ENCODE results near the gene DUXB.

DUXB gene
- long read RNA-seq, result 0 reads

DNA sequence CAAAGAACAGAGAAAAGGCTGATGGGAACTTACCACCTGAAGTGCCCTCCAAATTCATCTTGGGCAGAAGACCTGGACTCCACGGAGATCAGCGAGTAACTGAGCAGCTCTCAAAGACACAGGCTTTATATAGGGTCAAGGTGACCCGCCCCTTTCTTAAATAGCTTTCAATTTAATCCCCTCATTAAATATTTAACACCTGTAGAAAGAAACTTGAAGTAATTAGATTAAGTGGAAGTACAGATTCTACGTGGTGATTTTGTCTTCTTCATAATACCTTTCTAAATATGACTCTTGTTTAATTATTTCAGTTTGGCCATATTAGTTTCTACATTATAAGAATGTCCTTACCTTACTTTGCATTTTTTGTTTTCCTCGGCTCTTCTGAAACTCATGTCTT, at the start of gene DUXB:
Gene DUXB (minus strand): TSS at position 101 of the 400 bp plus-strand sequence. CDS start 43 bp downstream, at position 58.
- no peak for DNase-seq (ENCODE audit: low read depth in 1 of 2, low spot score in 1 of 2)
- no peaks in the 10 kb centered on the region for H3K27me3 ChIP-seq (ENCODE audit: insufficient read depth, poor library complexity, severe bottlenecking)
- no peak within 1 kb of the TSS for H3K4me3 ChIP-seq (replicated peaks; ENCODE audit: insufficient read depth, low read length)
- TF ChIP-seq REST (IDR thresholded peaks at IDR 0.05; ENCODE audit: insufficient replicate concordance, low read depth) (no peak), GABPA (IDR thresholded peaks at IDR 0.05; ENCODE audit: low read depth) (no peak), CTCF (IDR thresholded peaks at IDR 0.05; ENCODE audit: insufficient read depth, low read length) (no peak), SPI1 (IDR thresholded peaks at IDR 0.05; ENCODE audit: borderline replicate concordance, low read depth) (no peak), POLR2AphosphoS5 (IDR thresholded peaks at IDR 0.05; ENCODE audit: low read depth) (no peak)
- no peak within 1 kb of the TSS for H3K27ac ChIP-seq (replicated peaks)

DNA sequence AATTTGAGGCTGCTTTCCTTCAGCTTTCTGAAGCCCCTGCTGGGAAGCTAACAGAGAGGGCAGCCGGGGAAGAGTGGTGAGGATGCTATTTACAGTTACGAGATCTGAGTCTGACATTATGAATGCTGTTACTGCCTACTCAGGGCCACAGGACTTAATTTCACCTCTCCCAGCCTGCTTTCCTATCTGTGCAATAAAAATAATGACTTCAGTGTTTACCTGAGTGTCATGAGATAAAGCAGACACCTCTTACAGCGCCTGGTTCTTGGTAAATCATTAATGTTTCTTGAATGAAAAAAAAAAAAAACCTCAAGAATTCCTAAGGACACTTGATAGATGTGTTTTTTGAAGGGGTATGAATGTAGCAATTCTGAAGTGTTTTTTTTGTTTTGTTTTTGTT, 49.3 kb upstream of the DUXB start:
- Histone ChIP-seq H3K4me3 (replicated peaks; ENCODE audit: insufficient read depth, low read length) (no peak overlapping the region), H3K27ac (replicated peaks) (no peak overlapping the region), H3K27me3 (ENCODE audit: insufficient read depth, poor library complexity, severe bottlenecking) (no peaks in the 10 kb centered on the region)
- DNase-seq (ENCODE audit: low read depth in 1 of 2, low spot score in 1 of 2), result no peak
- TF ChIP-seq REST (IDR thresholded peaks at IDR 0.05; ENCODE audit: insufficient replicate concordance, low read depth) (no peak), SPI1 (IDR thresholded peaks at IDR 0.05; ENCODE audit: borderline replicate concordance, low read depth) (no peak), POLR2AphosphoS5 (IDR thresholded peaks at IDR 0.05; ENCODE audit: low read depth) (no peak), GABPA (IDR thresholded peaks at IDR 0.05; ENCODE audit: low read depth) (no peak), CTCF (IDR thresholded peaks at IDR 0.05; ENCODE audit: insufficient read depth, low read length) (no peak)

- no peak for TF ChIP-seq CTCF (IDR thresholded peaks at IDR 0.05; ENCODE audit: insufficient read depth, low read length)
- no peak for TF ChIP-seq POLR2AphosphoS5 (IDR thresholded peaks at IDR 0.05; ENCODE audit: low read depth)
- TF ChIP-seq GABPA (IDR thresholded peaks at IDR 0.05; ENCODE audit: low read depth), result no peak
- no peak for TF ChIP-seq SPI1 (IDR thresholded peaks at IDR 0.05; ENCODE audit: borderline replicate concordance, low read depth)
- TF ChIP-seq REST (IDR thresholded peaks at IDR 0.05; ENCODE audit: insufficient replicate concordance, low read depth), result no peak
- Histone ChIP-seq H3K4me3 (replicated peaks; ENCODE audit: insufficient read depth, low read length) (no peak overlapping the region), H3K27me3 (ENCODE audit: insufficient read depth, poor library complexity, severe bottlenecking) (no peaks in the 10 kb centered on the region), H3K27ac (replicated peaks) (no peak overlapping the region)
- no peak for DNase-seq (ENCODE audit: low read depth in 1 of 2, low spot score in 1 of 2)
Observed at GRCh38 chr16:75746359-75746758, 45.1 kb upstream of the DUXB start.

All from HL-60 (cell line).